Subcutaneous adipose tissue (tissue), 4 donors: ENCODE measurements around the gene WNT3. TPM values are rescaled to one million over a fixed set of nuclear protein-coding genes. Genes with fewer than 3 reads are reported as not detected.

Experiments used
- CTCF ChIP-seq: fragments of 450-650 bp; IDR thresholded peaks from one replicate; pipeline ENCODE4 v1.5.1; 2016; ENCODE audit warnings: low read depth, mild to moderate bottlenecking, control low read depth, antibody characterized with exemption, moderate library complexity
- total RNA-seq, 4 donors: library from RNA; depleted of rRNA; stranded (reverse); fragments of >200 nt; gene quantifications; one replicate each; pipeline ENCODE4 v1.1.0, GENCODE V29; 2016

WNT3 gene
- total RNA-seq, 4 donors from 2014 or later: 0.16 to 9.6 (median 0.54) TPM

- no peak for TF ChIP-seq CTCF
Measured at GRCh38 chr17:46777943-46778915, 40.3 kb downstream of the WNT3 start.

- no peak for TF ChIP-seq CTCF
Measured at GRCh38 chr17:46776298-46777005, 42.0 kb downstream of the WNT3 start.

- TF ChIP-seq CTCF: no peak
Measured at GRCh38 chr17:46774108-46774737, 44.3 kb downstream of the WNT3 start.

- no peak for TF ChIP-seq CTCF
Measured at GRCh38 chr17:46773676-46774075, 44.8 kb downstream of the WNT3 start.

GRCh38 chr17:46773221-46773605, 45.3 kb downstream of the WNT3 start:
- TF ChIP-seq CTCF: no peak

- TF ChIP-seq CTCF: no peak
Measured at GRCh38 chr17:46772475-46773220, 45.8 kb downstream of the WNT3 start.
